Middle frontal gyrus (tissue), 1 donor: ENCODE measurements around the gene MLX.
"Not testable (repeated sequence)": the region's sequence is repeated elsewhere in the genome, so short reads cannot be mapped to it uniquely, and the experiment has no call there.

Source experiments
- DNase-seq: peaks from one replicate; pipeline ENCODE4 v3.0.0-alpha.2; 2015; ENCODE audit warnings: low spot score; ENCODE audit errors: extremely low spot score

MLX gene

DNA sequence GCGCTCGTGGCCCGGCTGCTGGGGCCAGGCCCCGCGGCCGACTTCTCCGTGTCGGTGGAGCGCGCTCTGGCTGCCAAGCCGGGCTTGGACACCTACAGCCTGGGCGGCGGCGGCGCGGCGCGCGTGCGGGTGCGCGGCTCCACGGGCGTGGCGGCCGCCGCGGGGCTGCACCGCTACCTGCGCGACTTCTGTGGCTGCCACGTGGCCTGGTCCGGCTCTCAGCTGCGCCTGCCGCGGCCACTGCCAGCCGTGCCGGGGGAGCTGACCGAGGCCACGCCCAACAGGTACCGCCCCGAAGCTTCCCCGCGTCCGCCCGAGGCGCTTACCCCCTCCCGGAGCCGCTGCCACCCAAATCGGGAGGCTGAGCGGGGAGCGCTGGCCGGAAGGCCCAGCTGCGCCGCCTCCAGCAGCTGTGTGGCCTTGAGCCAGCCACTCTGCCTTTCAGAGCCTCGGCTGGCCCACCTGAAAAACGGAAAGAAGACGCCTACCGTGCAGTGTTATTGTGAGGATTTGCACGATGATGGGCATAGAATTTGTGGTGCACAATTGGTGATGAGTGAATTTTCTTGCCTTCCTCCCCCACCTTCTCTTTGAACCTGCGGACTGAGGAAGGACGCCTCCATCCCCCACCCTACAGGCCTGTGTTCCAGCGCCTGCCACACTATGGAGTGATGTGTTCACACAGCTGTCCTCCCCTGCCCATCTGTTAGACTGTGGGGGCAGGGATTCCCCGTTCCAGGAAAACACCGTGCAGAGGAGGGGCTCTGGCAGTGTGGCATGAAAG, 30.3 kb upstream of the MLX start:
- peak; percentile 53 for DNase-seq

DNA sequence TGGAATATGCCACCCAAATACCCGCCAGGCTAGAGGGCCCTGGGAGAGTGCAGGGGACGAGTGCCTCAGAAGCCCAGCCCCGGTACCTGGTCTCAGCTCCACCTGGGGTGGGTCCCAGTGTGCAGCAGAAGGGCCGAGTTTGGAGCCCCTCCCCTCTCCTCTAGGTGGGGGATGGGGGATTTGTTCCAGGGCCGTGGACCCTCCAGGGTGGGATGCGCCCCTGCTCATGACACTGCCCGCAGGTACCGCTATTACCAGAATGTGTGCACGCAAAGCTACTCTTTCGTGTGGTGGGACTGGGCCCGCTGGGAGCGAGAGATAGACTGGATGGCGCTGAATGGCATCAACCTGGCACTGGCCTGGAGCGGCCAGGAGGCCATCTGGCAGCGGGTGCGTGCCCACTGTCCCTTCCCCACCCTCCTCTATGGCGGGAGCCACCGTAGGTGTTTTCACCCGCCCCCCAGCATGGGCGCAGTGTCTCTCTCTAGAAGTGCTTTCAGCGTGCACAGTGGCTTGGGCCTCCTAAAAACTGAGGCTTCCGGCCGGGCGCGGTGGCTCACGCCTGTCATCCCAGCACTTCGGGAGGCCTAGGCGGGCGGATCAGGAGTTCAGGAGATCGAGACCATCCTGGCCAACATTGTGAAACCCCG, 29.6 kb upstream of the MLX start:
- no peak for DNase-seq

DNA sequence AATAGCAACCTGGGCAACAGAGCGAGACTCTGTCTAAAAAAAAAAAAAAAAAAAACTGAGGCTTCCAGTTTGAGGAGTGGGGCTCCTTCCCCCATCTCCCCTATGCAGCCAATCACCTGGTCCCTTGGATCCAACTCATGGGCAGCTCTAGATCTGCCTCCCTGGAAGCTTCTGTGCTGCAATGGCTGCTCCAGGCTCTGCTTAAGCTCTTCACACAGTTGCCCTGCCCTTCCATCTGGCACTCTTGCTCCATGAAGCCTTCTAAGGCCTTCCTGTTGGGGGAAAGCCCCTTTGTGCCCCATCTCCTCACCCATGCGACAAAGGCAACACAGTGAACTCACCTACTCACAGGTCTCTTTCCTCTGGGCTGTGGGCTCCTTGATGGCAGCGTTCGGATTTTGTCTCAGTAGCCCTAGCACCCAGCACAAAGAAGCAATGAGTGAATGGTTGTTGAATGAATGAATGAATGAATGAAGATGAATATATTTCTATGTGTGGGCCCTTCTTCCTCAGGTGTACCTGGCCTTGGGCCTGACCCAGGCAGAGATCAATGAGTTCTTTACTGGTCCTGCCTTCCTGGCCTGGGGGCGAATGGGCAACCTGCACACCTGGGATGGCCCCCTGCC, 29.0 kb upstream of the MLX start:
- no peak for DNase-seq

DNA sequence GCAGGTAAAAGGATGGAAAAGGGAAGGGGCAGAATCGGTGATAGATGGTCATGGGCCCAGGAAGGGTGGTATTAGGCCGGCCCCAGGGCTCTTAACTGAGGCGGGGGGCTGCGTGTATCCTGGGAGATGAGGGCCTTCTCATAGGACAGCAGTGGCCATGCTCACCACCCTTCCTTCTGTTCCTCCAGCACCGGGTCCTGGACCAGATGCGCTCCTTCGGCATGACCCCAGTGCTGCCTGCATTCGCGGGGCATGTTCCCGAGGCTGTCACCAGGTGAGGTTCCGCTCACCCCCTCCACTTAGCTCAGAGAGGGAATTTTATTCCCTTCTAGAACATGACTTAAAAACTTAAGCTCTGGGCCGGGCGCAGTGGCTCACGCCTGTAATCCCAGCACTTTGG, 28.4 kb upstream of the MLX start:
- no peak for DNase-seq

DNA sequence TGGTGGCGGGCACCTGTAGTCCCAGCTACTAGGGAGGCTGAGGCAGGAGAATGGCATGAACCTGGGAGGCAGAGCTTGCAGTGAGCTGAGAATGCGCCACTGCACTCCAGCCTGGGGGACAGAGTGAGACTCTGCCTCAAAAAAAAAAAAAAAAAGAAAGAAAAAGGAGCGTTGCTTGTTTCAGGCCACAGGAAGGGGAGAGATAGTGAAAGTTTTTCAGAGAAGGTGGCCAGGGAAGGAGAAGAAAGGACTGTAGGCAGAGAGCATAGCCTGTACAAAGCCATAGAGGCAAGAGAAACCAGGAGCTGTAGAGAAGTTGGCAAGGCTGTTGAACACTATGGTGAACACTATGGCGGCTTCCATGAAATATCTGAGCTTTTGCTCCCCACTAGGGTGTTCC, 26.3 kb upstream of the MLX start:
- DNase-seq: not testable (repeated sequence)

DNA sequence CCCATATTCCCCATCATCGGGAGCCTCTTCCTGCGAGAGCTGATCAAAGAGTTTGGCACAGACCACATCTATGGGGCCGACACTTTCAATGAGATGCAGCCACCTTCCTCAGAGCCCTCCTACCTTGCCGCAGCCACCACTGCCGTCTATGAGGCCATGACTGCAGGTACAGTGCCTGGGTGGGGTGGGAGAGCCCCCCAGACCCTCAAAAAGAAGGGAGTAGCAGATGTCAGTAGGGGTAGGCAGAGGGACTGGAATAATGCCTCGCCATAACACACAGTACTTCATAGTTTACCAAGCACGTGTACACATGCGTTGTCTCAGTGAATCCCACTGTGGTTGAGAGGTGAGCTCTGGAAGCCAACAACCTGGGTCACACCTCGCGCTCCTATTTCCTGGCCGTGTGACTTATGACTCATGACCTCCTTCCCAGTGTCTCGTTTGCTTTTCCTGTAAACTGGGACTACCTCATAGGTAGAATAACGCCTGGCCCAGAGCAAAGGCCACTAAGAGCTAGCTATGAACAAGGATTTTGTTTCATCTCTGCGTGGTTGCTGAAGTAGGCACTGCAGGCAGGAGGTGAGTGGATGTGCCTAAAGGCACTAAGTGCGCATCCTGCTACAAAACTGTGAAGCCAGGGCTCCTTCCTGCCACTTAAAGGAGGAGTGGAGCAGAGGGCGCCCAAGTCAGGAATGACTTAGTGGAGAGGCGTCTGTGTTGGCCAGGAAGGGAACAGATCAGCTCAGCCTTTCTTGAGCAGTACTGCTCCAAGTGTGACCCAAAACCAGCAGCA, 25.7 kb upstream of the MLX start:
- DNase-seq: no peak

DNA sequence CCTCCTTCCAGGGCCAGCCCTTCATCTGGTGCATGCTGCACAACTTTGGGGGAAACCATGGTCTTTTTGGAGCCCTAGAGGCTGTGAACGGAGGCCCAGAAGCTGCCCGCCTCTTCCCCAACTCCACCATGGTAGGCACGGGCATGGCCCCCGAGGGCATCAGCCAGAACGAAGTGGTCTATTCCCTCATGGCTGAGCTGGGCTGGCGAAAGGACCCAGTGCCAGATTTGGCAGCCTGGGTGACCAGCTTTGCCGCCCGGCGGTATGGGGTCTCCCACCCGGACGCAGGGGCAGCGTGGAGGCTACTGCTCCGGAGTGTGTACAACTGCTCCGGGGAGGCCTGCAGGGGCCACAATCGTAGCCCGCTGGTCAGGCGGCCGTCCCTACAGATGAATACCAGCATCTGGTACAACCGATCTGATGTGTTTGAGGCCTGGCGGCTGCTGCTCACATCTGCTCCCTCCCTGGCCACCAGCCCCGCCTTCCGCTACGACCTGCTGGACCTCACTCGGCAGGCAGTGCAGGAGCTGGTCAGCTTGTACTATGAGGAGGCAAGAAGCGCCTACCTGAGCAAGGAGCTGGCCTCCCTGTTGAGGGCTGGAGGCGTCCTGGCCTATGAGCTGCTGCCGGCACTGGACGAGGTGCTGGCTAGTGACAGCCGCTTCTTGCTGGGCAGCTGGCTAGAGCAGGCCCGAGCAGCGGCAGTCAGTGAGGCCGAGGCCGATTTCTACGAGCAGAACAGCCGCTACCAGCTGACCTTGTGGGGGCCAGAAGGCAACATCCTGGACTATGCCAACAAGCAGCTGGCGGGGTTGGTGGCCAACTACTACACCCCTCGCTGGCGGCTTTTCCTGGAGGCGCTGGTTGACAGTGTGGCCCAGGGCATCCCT, 23.5 kb upstream of the MLX start:
- DNase-seq: no peak

DNA sequence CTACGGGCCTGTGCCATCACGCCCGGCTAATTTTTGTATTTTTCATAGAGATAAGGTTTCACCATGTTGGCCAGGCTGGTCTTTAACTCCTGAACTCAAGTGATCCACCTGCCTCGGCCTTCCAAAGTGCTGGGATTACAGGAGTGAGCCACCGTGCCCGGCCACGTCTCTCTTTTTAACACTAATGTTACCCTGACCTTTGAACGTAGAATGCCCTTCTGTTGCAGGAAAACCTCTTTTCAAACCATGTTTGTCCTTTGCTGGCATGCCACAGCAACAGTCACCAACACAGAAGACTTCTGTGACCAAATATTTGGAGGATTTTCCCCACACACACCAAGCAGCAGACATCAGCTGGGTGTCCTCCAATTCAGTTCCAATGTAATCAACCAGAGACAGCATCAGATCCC, 22.0 kb upstream of the MLX start:
- no peak for DNase-seq

DNA sequence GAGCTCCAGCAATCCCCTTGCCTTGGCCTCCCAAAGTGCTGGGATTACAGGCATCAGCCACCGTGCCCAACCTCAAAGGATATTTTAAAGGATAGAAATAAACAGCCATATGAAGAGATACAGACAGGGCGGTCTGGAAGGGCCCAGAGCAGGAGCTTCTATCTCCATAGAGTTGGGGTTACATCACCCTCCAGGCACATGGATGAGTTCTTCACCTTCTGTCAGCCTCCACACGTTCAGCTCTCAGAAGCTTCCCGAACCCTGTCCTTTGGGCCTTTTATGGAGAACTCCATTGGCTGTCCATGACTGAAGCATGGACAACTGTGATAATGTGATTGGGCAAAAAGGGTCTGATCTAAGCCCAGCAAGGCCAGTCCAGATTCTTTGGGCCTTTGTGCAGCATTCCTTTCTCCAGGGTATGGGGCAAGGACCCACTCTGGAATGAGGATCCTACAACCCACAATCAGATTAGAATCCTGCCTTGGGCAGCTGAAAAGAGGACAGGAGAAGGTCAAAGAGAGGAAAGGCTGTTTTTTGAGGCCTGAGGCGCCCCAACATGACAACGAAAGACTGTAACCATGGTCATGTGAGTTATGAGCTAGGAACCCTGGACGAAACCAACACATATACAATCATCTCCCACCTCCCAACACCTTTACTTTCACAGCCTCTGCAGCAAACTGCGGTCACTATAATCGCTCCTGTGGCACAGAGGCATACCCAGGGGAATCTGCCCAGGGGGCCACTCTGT, 21.0 kb upstream of the MLX start:
- DNase-seq: not testable (repeated sequence)

DNA sequence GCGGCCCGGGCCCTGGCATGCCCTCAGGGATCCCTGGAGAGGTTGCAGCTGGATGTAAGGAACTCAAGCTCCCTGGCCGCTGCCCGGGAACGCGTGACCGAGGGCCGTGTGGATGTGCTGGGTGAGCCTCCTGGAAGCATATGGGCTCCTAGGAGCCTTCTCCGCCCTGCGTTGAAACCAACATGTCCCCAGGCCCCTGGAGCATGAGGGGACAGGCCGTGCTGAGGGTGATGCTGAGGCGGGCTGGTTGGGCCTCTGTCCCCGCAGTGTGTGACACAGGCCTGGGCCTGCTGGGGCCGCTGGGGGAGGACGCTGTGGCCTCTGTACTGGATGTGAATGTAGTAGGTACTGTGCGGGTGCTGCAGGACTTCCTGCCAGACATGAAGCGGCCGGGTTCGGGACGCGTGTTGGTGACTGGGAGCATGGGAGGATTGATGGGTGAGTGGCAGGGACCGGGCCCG, 19.9 kb upstream of the MLX start:
- no peak for DNase-seq

DNA sequence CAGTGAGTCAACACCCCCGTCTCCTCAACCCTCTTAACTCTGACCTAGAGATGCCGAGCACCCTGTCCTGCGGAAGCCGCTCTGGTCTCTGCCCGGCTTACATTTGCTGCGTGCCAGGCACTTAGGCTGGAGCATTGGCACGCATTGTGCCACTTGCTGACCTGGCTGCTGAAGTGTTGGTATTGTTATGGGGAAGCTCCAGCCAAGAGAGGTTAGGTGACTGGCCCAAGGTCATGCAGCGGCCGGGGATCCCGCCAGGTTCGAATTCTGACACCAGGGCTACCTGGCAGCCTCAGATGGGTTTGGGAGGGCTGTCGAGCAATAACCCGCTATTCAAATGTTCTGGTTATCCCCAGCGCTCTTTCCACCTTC, 19.2 kb upstream of the MLX start:
- no peak for DNase-seq

DNA sequence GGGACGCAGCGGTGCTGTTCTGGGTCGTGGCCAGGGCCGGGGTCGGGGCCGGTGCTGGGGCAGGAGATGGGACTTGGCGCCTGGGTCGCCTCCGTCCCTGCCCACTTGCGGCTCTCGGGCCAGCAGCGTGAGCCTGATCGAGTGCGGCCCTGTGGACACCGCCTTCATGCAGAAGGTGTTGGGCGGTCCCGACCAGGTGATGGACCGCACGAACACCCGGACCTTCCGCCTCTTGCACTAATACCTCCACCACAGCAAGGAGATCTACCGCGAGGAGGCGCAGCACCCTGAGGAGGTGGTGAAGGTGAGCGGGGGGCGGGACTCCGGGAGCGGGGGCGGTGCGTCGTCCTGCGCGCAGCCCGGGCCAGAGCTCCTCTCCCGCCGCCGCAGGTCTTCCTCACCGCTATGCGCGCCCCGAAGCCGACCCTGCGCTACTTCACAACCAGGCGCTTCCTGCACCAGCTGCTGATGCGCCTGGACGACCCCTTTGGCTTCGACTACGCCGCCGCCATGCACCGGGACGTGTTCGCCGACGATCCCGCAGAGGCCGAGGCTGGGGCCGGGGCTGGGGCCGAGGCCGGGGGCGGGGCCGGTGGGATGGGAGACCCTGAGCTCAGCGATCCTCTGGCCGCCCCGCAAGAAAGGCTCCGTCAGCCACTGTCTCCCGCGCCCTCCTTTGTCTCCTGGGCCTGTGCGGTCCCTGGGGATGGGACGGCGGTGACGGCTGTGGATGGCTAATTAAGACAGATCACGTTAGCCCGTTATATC, 18.6 kb upstream of the MLX start:
- DNase-seq: no peak

DNA sequence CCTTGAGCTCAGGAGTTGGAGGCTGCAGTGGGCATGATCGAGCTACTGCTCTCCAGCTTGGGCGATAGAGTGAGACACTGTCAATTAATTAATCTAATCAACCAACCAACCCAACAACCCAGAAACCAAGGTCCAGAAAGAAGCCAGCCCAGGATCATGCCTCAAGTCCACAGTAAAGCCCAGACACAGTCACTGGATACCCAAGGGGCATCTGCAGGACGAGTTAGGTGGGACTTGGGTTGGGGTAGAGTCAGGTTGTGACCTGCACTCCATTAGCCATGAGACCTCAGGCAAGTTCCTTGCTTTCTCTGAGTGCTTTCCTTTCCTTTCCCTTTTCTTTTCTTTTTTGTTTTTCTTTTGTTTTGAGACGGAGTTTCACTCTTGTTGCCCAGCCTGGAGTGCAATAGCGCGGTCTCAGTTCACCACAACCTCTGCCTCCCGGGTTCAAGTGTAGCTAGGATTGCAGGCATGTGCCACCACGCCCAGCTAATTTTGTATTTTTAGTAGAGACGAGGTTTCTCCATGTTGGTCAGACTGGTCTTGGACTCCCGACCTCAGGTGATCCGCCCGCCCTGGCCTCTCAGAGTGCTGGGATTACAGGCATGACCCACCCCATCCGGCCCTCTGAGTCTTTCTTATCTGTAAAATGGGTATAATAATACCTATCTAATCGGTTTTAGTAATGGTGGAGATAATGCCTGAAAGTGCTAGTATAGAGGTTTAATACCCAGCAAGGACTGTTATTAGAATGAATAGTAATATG, 17.7 kb upstream of the MLX start:
- no peak for DNase-seq

DNA sequence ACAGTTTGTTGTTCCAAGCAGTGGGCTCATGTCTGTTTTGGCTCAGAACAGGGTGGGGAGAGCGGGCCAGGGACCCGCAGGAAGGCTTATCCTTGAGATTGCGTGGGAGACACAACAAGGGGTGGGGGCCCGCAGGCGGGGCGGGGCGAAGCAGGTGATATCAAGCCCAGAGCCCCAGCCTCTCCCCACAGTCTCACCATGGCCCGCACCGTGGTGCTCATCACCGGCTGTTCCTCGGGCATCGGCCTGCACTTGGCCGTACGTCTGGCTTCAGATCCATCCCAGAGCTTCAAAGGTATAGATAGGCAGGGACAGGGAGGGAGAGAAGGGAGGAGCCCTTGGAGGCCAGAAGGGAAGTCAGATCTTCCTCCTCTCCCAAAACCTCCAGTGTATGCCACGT, 14.2 kb upstream of the MLX start, which contains the start of gene HSD17B1:
HSD17B1 (plus strand) TSS at position 188 of the 400 bp plus-strand sequence; CDS start at position 199, 11 bp downstream.
- not testable (repeated sequence) for DNase-seq

DNA sequence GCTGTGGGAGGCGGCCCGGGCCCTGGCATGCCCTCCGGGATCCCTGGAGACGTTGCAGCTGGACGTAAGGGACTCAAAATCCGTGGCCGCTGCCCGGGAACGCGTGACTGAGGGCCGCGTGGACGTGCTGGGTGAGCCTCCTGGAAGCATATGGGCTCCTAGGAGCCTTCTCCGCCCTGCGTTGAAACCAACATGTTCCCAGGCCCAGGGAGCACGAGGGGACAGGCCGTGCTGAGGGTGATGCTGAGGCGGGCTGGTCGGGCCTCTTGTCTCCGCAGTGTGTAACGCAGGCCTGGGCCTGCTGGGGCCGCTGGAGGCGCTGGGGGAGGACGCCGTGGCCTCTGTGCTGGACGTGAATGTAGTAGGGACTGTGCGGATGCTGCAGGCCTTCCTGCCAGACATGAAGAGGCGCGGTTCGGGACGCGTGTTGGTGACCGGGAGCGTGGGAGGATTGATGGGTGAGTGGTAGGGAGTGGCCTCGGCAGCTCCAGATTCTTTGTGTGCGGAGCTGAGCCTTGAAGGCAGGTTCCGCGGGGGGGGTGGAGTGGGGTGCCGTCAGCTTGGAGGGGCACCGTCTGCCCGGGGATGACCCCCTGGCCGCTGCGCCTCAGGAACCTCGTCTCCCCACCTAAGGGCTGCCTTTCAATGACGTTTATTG, 13.6 kb upstream of the MLX start:
- DNase-seq: no peak

DNA sequence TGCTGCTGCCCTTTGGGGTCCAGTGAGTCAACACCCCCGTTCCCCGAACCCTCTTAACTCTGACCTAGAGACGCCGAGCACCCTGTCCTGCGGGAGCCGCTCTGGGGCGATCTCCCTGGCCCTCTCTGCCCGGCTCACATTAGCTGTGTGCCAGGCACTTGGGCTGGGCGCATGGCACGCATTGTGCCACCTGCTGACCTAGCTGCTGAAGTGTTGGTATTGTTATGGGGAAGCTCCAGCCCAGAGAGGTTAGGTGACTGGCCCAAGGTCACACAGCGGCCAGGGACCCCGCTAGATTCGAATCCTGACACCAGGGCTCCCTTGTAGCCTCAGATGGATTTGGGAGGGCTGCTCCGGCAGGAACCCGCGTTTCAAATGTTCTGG, 13.0 kb upstream of the MLX start:
- no peak for DNase-seq

DNA sequence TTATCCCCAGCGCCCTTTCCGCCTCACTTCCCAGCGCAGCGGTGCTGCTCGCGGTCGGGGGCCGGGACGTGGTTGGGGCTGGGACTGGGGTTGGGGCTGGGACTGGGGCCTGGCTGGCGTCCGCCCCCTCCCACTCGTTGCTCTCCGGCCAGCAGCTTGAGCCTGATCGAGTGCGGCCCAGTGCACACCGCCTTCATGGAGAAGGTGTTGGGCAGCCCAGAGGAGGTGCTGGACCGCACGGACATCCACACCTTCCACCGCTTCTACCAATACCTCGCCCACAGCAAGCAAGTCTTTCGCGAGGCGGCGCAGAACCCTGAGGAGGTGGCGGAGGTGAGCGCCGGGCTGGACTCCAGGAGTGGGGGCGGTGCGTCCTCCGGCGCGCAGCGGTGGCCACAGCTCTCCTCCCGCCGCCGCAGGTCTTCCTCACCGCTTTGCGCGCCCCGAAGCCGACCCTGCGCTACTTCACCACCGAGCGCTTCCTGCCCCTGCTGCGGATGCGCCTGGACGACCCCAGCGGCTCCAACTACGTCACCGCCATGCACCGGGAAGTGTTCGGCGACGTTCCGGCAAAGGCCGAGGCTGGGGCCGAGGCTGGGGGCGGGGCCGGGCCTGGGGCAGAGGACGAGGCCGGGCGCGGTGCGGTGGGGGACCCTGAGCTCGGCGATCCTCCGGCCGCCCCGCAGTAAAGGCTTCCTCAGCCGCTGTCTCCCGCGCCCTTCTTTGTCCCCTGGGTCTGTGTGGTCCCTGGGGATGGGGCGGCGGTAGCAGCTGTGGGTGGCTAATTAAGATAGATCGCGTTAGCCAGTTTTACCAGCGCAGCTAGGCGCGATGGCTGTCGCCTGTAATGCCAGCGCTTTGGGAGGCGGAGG, 12.4 kb upstream of the MLX start:
- peak; percentile 78 for DNase-seq
